Measurements from ENCODE around the gene CEP128. TPM values are rescaled to one million over a fixed set of nuclear protein-coding genes. Genes with fewer than 3 reads are reported as not detected.

Gene CEP128
- total and polyA plus RNA-seq, 3 experiments from 2014 or later: 5.4 to 17.1 (median 15.4) TPM

GRCh38 chr14:80465546-80466220, 475.9 kb downstream of the CEP128 start:
- H3K27me3 Mint-ChIP-seq: no peaks in the 10 kb centered on the region
- H3K36me3 Mint-ChIP-seq: no peaks in the 10 kb centered on the region
- no peak overlapping the region for H3K4me3 ChIP-seq (ENCODE audit: low read length)
- ChIA-PET POLR2A (no interaction called here), CTCF (no interaction called here)
- no peaks in the 10 kb centered on the region for H3K27me3 ChIP-seq (ENCODE audit: insufficient read depth, low read length, poor library complexity, severe bottlenecking)
- H3K27ac ChIP-seq (ENCODE audit: low read depth, low read length): no peak overlapping the region
- H3K4me1 ChIP-seq (ENCODE audit: insufficient read depth, low read length): no peaks in the 10 kb centered on the region
- H3K27ac Mint-ChIP-seq: no peak overlapping the region
- no peak for DNase-seq
- H3K36me3 ChIP-seq (ENCODE audit: insufficient read depth, low read length): no peaks in the 10 kb centered on the region
- H3K4me3 Mint-ChIP-seq: no peak overlapping the region
- no peaks in the 10 kb centered on the region for H3K9me3 ChIP-seq (ENCODE audit: low read length)
- no peaks in the 10 kb centered on the region for H3K4me1 Mint-ChIP-seq
- H3K9me3 Mint-ChIP-seq: peaks cover 0 to 5% (median 0%) of the 10 kb centered on the region in 5 donors

- Histone ChIP-seq H3K27ac (ENCODE audit: low read depth, low read length) (no peak overlapping the region), H3K4me3 (ENCODE audit: low read length) (no peak overlapping the region), H3K36me3 (ENCODE audit: insufficient read depth, low read length) (no peaks in the 10 kb centered on the region), H3K27me3 (ENCODE audit: insufficient read depth, low read length, poor library complexity, severe bottlenecking) (no peaks in the 10 kb centered on the region), H3K4me1 (ENCODE audit: insufficient read depth, low read length) (no peaks in the 10 kb centered on the region), H3K9me3 (ENCODE audit: low read length) (no peaks in the 10 kb centered on the region)
- H3K4me1 Mint-ChIP-seq: no peaks in the 10 kb centered on the region
- H3K27ac Mint-ChIP-seq: no peak overlapping the region
- ChIA-PET POLR2A (no interaction called here), CTCF (no interaction called here)
- H3K36me3 Mint-ChIP-seq: no peaks in the 10 kb centered on the region
- no peak for DNase-seq
- peaks cover 0 to 7% (median 0%) of the 10 kb centered on the region in 5 donors for H3K9me3 Mint-ChIP-seq
- no peaks in the 10 kb centered on the region for H3K27me3 Mint-ChIP-seq
- H3K4me3 Mint-ChIP-seq: no peak overlapping the region
These were observed 476.9 kb downstream of the CEP128 start for GRCh38 chr14:80464531-80465149.

- Histone ChIP-seq H3K4me1 (ENCODE audit: insufficient read depth, low read length) (no peaks in the 10 kb centered on the region), H3K9me3 (ENCODE audit: low read length) (no peaks in the 10 kb centered on the region), H3K36me3 (ENCODE audit: insufficient read depth, low read length) (no peaks in the 10 kb centered on the region), H3K4me3 (ENCODE audit: low read length) (no peak overlapping the region), H3K27me3 (ENCODE audit: insufficient read depth, low read length, poor library complexity, severe bottlenecking) (no peaks in the 10 kb centered on the region), H3K27ac (ENCODE audit: low read depth, low read length) (no peak overlapping the region)
- POLR2A ChIA-PET: no interaction called here
- DNase-seq: no peak
- H3K4me1 Mint-ChIP-seq: no peaks in the 10 kb centered on the region
- CTCF ChIA-PET: no interaction called here
- H3K4me3 Mint-ChIP-seq: no peak overlapping the region
- no peaks in the 10 kb centered on the region for H3K36me3 Mint-ChIP-seq
- no peaks in the 10 kb centered on the region for H3K27me3 Mint-ChIP-seq
- H3K9me3 Mint-ChIP-seq: peaks cover under 1 to 15% (median 9%) of the 10 kb centered on the region in 5 donors
- H3K27ac Mint-ChIP-seq: no peak overlapping the region
These were observed 485.3 kb downstream of the CEP128 start for GRCh38 chr14:80456209-80456608.

GRCh38 chr14:80455031-80455430, 486.5 kb downstream of the CEP128 start:
- no peaks in the 10 kb centered on the region for H3K9me3 ChIP-seq (ENCODE audit: low read length)
- H3K4me3 Mint-ChIP-seq: no peak overlapping the region
- peaks cover 0 to 2% (median 0%) of the 10 kb centered on the region in 3 donors for H3K36me3 Mint-ChIP-seq
- H3K27me3 Mint-ChIP-seq: no peaks in the 10 kb centered on the region
- no peak for DNase-seq
- no peak overlapping the region for H3K4me3 ChIP-seq (ENCODE audit: low read length)
- H3K27ac Mint-ChIP-seq: no peak overlapping the region
- H3K9me3 Mint-ChIP-seq: peaks cover 5 to 20% (median 11%) of the 10 kb centered on the region in 5 donors
- no peak overlapping the region for H3K27ac ChIP-seq (ENCODE audit: low read depth, low read length)
- no peaks in the 10 kb centered on the region for H3K4me1 Mint-ChIP-seq
- no peaks in the 10 kb centered on the region for H3K36me3 ChIP-seq (ENCODE audit: insufficient read depth, low read length)
- ChIA-PET POLR2A (no interaction called here), CTCF (no interaction called here)
- no peaks in the 10 kb centered on the region for H3K4me1 ChIP-seq (ENCODE audit: insufficient read depth, low read length)
- no peaks in the 10 kb centered on the region for H3K27me3 ChIP-seq (ENCODE audit: insufficient read depth, low read length, poor library complexity, severe bottlenecking)

- no peaks in the 10 kb centered on the region for H3K27me3 ChIP-seq (ENCODE audit: insufficient read depth, low read length, poor library complexity, severe bottlenecking)
- Mint-ChIP-seq H3K9me3 (peaks cover 8 to 26% (median 14%) of the 10 kb centered on the region in 5 donors), H3K4me1 (no peaks in the 10 kb centered on the region), H3K27ac (no peak overlapping the region), H3K4me3 (no peak overlapping the region), H3K27me3 (no peaks in the 10 kb centered on the region), H3K36me3 (peaks cover 0 to 5% (median 0%) of the 10 kb centered on the region in 3 donors)
- H3K4me1 ChIP-seq (ENCODE audit: insufficient read depth, low read length): no peaks in the 10 kb centered on the region
- H3K4me3 ChIP-seq (ENCODE audit: low read length): no peak overlapping the region
- DNase-seq: no peak
- ChIA-PET POLR2A (no interaction called here), CTCF (no interaction called here)
- no peaks in the 10 kb centered on the region for H3K36me3 ChIP-seq (ENCODE audit: insufficient read depth, low read length)
- H3K27ac ChIP-seq (ENCODE audit: low read depth, low read length): no peak overlapping the region
- H3K9me3 ChIP-seq (ENCODE audit: low read length): no peaks in the 10 kb centered on the region
These were observed 493.3 kb downstream of the CEP128 start for GRCh38 chr14:80448267-80448666.

- Mint-ChIP-seq H3K36me3 (peaks cover 0 to 5% (median 0%) of the 10 kb centered on the region in 3 donors), H3K27ac (no peak overlapping the region), H3K9me3 (peaks cover 8 to 22% (median 14%) of the 10 kb centered on the region in 5 donors), H3K4me3 (no peak overlapping the region), H3K27me3 (no peaks in the 10 kb centered on the region), H3K4me1 (no peaks in the 10 kb centered on the region)
- no peaks in the 10 kb centered on the region for H3K27me3 ChIP-seq (ENCODE audit: insufficient read depth, low read length, poor library complexity, severe bottlenecking)
- H3K4me1 ChIP-seq (ENCODE audit: insufficient read depth, low read length): no peaks in the 10 kb centered on the region
- no peaks in the 10 kb centered on the region for H3K9me3 ChIP-seq (ENCODE audit: low read length)
- H3K36me3 ChIP-seq (ENCODE audit: insufficient read depth, low read length): no peaks in the 10 kb centered on the region
- no peak overlapping the region for H3K4me3 ChIP-seq (ENCODE audit: low read length)
- POLR2A ChIA-PET: no interaction called here
- CTCF ChIA-PET: no interaction called here
- H3K27ac ChIP-seq (ENCODE audit: low read depth, low read length): no peak overlapping the region
- DNase-seq: no peak
These were observed 494.1 kb downstream of the CEP128 start for GRCh38 chr14:80447392-80447791.

Other genes with a start within 250 kb of the CEP128 start
- not detected for gene TSHR, start 13.9 kb upstream of the CEP128 start, total RNA-seq
- not detected for gene TSHR, start 13.9 kb upstream of the CEP128 start, polyA plus RNA-seq

Data from CD8-positive, alpha-beta memory T cell (primary cell).